ENCODE data around the gene PHF21B.

The PHF21B gene

DNA sequence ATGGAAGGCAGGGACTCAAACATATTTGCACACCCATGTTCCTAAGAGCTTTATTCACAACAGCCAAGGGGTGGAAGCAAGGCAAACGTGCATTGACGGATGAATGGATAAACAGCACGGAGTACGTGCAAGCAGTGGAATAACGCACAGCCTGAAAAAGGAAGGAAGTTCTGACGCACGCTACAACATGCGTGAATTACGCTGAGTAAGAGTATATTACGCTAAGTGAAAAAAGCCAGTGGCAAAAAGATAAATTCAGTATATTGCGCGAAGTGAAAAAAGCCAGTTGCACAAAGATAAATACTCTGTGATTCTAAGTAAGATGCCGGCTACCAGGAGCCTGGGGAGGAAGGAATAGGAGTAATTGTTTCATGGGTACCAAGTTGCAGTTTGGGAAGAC is 19.5 kb downstream of the PHF21B start:
- DNase-seq (ENCODE audit: low spot score) = no peak

- no peak for DNase-seq (ENCODE audit: low spot score)
Measured at GRCh38 chr22:44988671-44989070, 21.1 kb downstream of the PHF21B start.

GRCh38 chr22:44986926-44987325 is 22.9 kb downstream of the PHF21B start:
- DNase-seq (ENCODE audit: low spot score) = no peak

GRCh38 chr22:44985906-44986527 is 23.8 kb downstream of the PHF21B start:
- no peak for DNase-seq (ENCODE audit: low spot score)

DNA sequence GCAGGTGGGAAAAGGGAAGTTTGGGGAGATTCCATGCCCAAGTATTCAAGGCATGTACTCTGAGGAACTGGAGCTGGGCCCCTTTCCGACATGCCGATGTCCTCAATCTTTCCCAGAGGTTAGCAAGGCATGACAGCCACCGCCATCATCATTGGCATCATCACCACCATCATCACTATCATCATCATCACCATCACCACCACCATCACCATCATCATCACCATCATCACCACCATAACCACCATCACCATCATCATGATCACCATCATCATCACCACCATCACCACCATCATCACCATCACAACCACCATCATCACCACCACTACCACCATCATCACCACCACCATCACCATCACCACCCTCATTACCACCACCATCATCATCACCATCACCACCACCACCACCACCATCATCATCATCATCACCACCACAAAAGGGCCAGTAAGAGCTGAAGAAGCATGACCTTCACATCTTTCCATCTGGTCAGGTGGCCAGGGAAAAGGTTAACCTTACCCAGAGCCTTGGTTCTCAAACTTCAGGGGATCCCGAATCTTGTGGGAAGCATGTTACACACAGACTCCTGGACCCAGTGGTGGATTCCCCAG is 25.8 kb downstream of the PHF21B start:
- no peak for DNase-seq (ENCODE audit: low spot score)

- DNase-seq (ENCODE audit: low spot score) = no peak
Measured at GRCh38 chr22:44982445-44982844, 27.4 kb downstream of the PHF21B start.

DNA sequence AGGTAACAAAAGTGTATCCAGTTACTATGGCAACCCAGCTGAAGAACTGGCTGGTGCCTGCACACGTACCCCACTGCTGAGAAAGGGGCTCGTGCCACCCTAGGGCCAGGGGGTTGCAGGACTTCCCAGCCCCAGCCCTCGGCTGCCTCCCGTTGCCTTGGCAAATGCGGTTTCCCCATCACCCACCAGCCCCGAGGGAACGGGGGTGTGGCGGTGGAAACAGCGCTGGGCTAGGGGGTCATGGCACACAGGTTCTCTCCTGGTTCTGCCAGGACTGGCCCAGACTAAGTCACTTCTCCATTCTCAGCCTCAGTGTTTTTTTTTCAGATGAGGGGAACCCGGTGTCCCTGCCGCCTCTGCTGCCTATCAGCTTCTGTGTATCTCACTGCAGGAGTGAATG is 27.9 kb downstream of the PHF21B start:
- no peak for DNase-seq (ENCODE audit: low spot score)

- DNase-seq (ENCODE audit: low spot score) = no peak
Measured at GRCh38 chr22:44979154-44979553, 30.7 kb downstream of the PHF21B start.

GRCh38 chr22:44975427-44976262 is 34.2 kb downstream of the PHF21B start:
- DNase-seq (ENCODE audit: low spot score) = peak; percentile 88

DNA sequence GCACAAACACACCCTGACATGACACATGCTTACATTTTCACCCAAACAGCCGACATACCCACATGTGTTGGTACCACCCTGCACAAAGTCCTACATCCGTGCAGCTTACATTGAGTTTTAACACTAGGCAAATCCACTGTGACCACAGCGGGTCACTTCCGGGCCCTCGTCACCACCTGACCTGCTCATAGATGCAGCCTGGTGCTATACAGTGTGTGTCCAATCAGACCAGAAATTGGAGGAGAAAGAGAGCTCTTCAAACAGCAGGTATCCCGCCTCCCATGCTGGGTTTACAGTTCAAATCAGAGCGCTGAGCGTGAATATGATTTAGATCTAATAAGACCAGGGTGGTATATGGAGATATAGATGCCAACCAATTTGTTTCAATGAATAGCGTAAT is 35.4 kb downstream of the PHF21B start:
- DNase-seq (ENCODE audit: low spot score) = no peak

DNA sequence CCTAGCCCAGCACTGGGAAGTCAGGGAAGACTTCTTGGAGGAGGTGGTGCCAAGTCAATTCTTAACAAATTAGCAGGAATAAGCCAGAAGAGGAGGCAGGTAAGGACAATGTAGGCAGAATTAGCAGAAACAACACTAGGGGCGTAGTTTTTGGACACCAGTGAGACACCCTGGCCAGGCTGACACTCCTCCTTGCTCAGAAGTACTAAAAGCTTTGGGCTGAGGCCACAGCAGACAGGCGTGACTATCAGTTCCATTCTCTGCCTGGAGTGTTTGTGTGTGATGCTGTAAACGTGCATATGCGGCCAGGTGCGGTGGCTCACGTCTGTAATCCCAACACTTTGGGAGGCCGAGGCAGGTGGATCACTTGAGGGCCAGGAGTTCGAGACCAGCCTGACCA is 36.0 kb downstream of the PHF21B start:
- no peak for DNase-seq (ENCODE audit: low spot score)

GRCh38 chr22:44972363-44973083 is 37.3 kb downstream of the PHF21B start:
- DNase-seq (ENCODE audit: low spot score) = no peak

DNA sequence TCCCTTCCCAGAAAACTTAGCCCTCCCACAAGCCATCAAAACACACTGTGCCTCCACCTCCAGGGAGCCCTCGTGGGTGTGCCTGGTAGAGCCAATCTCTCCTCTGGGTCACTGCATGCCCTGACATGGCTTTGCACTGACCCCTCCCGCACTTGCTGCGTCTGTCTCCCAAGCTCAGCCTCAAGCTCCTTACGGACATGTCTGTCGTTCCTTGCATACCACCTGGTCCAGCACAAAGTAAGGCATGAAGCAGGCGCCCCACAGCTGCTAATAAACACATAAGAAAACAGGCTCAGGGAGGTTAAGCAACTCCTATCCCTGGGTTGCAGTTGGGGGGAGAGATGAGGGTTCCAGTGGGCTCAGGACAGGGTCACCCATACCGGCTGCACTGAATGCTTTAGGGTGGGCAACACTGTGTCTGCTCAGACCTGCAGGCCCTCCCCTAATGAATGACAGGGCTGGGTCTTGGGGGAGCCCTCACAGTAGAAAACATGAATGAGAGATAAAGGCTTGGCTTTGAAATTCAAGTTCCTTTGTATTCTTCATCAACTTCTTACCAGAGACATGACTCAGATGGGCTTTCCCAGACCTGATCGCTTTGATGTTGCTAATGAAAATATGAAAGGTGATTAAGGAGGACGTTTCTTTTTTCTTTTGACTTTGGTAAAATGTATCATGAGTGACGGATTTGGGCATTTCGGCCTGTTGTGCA is 38.0 kb downstream of the PHF21B start:
- DNase-seq (ENCODE audit: low spot score) = no peak

GRCh38 chr22:44970291-44970690 is 39.5 kb downstream of the PHF21B start:
- DNase-seq (ENCODE audit: low spot score) = no peak

DNA sequence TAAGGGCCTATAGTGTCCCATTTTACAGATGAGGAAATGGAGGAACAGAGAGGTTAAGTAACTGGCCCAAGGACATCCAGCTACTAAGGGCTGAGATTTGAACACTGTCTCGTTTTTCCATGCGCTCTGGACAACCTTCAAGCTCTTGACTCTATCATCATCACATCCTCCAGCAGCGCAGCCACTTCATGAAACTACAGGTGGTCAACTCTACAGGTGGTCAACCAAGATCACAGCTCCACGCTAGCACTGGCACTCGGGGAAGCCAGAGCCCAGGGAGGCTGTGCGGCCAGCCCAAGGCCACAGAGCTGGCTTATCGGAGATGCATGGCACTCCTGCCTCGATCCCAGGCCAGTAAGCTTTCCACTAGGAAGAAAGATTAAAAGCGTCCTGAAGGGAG is 40.0 kb downstream of the PHF21B start:
- no peak for DNase-seq (ENCODE audit: low spot score)

DNA sequence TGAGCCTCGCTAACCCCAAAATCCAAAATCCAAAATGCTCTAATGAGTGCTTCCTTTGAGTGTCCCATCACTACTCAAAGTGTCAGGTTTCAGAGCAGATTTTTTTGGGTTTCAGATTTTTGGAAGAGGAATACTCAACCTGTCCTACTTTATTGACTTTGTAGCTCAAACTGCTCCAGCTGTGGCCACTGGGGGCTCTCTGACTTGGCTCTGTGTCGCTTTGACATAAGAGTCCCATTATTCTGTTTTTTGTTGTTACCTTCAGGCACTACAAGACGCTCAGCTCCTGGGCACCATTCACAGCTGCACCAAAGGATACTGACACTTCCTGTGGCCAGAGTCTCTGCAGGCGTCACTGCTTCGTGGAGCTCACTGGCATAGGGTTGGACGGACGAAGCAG is 41.1 kb downstream of the PHF21B start:
- no peak for DNase-seq (ENCODE audit: low spot score)

DNA sequence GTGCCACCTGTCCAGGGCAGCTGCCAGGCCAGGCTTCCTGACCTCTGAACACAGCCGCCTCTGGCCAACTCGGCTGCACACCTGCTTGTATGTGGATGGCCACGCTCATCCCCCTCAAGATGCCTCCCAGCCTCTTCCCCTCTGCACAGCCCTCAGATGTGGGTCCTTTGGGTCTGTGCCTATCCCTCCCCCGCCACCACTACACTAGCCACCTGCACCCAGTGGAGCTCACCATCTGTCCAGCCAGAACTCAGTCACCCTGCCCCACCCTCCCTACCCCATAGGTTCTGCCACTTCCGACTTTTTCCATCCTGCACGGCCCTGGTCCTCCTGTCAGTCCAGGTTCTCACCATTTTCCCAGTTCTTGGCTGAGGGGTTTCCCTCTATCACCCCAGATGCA is 44.6 kb downstream of the PHF21B start:
- no peak for DNase-seq (ENCODE audit: low spot score)

GRCh38 chr22:44964722-44965078 is 45.1 kb downstream of the PHF21B start:
- DNase-seq (ENCODE audit: low spot score) = no peak

- no peak for DNase-seq (ENCODE audit: low spot score)
Measured at GRCh38 chr22:44963832-44964721, 45.7 kb downstream of the PHF21B start.

- no peak for DNase-seq (ENCODE audit: low spot score)
Measured at GRCh38 chr22:44962741-44963454, 46.9 kb downstream of the PHF21B start.
